ENCODE measurements around the gene CDC37L1.
A peak's percentile ranks its signal among the peaks of the same experiment; 100 is the strongest.

The CDC37L1 gene

DNA sequence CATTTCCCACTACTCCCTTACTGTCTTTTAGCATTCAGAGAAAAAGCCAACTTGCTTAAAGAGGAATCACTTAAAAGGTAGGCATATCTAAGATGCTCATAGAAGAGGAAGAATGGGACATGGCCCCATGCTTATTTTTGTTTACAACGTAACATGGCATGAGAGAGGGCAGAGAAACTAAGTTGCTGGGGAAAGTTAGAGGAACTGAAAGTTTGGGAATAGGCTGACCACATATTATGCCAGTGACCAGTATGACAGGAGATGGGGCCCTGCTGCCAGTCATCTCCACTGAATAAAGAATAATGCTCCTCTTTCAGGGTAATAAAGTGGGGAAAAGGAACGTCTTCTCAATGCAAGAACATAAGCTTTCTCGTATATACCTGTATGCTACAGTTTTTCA, 15.4 kb upstream of the CDC37L1 start:
- TF ChIP-seq, protein P1, sequence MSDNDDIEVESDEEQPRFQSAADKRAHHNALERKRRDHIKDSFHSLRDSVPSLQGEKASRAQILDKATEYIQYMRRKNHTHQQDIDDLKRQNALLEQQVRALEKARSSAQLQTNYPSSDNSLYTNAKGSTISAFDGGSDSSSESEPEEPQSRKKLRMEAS (IDR thresholded peaks at IDR 0.05): no peak
- TF ChIP-seq EGR1 (IDR thresholded peaks at IDR 0.05) (no peak), ZBTB7A (IDR thresholded peaks at IDR 0.05; ENCODE audit: low read depth) (no peak), NFIC (IDR thresholded peaks at IDR 0.05) (no peak), RAD21 (IDR thresholded peaks at IDR 0.05; ENCODE audit: low read depth) (no peak), TAF1 (IDR thresholded peaks at IDR 0.05; ENCODE audit: low read depth) (no peak), YY1 (IDR thresholded peaks at IDR 0.05; ENCODE audit: low read depth) (no peak), EP300 (IDR thresholded peaks at IDR 0.05; ENCODE audit: borderline replicate concordance) (no peak), TCF12 (IDR thresholded peaks at IDR 0.05; ENCODE audit: low read depth) (no peak), FOXM1 (IDR thresholded peaks at IDR 0.05; ENCODE audit: borderline replicate concordance, low read depth) (no peak), CEBPB (IDR thresholded peaks at IDR 0.05) (no peak), TEAD4 (IDR thresholded peaks at IDR 0.05) (no peak), CREB1 (IDR thresholded peaks at IDR 0.05; ENCODE audit: low read depth) (no peak)
- TF ChIP-seq, protein P2, sequence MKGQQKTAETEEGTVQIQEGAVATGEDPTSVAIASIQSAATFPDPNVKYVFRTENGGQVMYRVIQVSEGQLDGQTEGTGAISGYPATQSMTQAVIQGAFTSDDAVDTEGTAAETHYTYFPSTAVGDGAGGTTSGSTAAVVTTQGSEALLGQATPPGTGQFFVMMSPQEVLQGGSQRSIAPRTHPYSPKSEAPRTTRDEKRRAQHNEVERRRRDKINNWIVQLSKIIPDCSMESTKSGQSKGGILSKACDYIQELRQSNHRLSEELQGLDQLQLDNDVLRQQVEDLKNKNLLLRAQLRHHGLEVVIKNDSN (IDR thresholded peaks at IDR 0.05): no peak
- TF ChIP-seq, protein P3, sequence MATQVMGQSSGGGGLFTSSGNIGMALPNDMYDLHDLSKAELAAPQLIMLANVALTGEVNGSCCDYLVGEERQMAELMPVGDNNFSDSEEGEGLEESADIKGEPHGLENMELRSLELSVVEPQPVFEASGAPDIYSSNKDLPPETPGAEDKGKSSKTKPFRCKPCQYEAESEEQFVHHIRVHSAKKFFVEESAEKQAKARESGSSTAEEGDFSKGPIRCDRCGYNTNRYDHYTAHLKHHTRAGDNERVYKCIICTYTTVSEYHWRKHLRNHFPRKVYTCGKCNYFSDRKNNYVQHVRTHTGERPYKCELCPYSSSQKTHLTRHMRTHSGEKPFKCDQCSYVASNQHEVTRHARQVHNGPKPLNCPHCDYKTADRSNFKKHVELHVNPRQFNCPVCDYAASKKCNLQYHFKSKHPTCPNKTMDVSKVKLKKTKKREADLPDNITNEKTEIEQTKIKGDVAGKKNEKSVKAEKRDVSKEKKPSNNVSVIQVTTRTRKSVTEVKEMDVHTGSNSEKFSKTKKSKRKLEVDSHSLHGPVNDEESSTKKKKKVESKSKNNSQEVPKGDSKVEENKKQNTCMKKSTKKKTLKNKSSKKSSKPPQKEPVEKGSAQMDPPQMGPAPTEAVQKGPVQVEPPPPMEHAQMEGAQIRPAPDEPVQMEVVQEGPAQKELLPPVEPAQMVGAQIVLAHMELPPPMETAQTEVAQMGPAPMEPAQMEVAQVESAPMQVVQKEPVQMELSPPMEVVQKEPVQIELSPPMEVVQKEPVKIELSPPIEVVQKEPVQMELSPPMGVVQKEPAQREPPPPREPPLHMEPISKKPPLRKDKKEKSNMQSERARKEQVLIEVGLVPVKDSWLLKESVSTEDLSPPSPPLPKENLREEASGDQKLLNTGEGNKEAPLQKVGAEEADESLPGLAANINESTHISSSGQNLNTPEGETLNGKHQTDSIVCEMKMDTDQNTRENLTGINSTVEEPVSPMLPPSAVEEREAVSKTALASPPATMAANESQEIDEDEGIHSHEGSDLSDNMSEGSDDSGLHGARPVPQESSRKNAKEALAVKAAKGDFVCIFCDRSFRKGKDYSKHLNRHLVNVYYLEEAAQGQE (IDR thresholded peaks at IDR 0.05; ENCODE audit: low read depth): no peak

DNA sequence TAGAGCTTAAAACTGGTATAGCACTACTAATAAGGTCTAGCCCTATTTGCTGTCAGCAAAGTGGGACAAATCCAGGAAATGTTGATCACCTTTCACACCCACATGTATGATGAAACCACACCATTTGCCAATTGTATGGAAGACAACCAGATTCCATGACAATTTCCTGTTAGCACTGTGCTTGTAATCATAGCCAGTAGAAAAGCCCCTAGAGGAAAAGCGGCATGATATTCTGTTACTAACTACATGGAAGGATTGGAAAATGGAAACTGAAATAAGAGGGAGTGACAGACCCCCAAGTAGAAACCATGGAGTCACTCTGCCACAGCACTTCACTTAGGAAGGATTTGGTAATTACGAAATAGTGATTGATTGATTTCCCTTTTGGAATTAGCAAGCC, 14.0 kb upstream of the CDC37L1 start:
- TF ChIP-seq, protein P2 (IDR thresholded peaks at IDR 0.05): no peak
- TF ChIP-seq, protein P3 (IDR thresholded peaks at IDR 0.05; ENCODE audit: low read depth): no peak
- TF ChIP-seq YY1 (IDR thresholded peaks at IDR 0.05; ENCODE audit: low read depth) (no peak), RAD21 (IDR thresholded peaks at IDR 0.05; ENCODE audit: low read depth) (no peak), EP300 (IDR thresholded peaks at IDR 0.05; ENCODE audit: borderline replicate concordance) (no peak), TCF12 (IDR thresholded peaks at IDR 0.05; ENCODE audit: low read depth) (no peak), TAF1 (IDR thresholded peaks at IDR 0.05; ENCODE audit: low read depth) (no peak), NFIC (IDR thresholded peaks at IDR 0.05) (no peak), FOXM1 (IDR thresholded peaks at IDR 0.05; ENCODE audit: borderline replicate concordance, low read depth) (no peak), ZBTB7A (IDR thresholded peaks at IDR 0.05; ENCODE audit: low read depth) (no peak)
- TF ChIP-seq, protein P1 (IDR thresholded peaks at IDR 0.05): no peak

DNA sequence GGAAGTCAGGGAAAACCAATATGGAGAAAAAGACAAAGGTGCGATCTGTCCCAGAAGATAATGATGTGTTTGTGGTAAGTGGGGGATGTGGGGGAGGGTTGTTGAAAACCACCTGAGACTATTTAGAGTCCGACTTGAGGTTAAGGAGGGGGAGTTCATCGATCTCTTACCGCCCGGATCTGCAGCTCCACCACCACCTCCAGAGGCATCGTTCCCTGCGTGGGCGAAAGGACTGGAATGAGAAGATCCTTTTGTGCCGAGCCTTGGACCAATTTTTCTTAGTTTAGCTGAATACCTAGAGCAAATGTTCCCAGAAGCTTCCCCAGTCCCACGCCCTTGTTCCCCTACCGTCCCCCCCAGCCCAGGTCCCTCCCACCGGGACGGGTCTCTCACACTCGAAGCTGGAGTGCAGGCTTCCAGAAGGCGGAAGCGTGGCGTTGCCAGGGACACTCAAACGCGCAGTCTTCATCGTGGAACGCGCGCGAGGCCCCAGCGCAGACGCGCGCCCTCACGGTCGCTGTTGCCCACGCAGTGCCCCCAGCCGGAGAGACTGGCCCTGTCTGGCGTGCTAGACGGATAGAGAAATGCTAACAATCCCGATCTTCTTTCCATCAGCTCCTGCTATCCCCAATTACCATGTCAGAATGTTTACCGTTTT, 13.2 kb upstream of the CDC37L1 start, which contains the start of gene SPATA6L:
TSS of gene SPATA6L (minus strand) at position 439 of the 658 bp plus-strand sequence. CDS start at position 209, 230 bp downstream.
- TF ChIP-seq EGR1 (IDR thresholded peaks at IDR 0.05) (peak; percentile 70), ZBTB7A (IDR thresholded peaks at IDR 0.05; ENCODE audit: low read depth) (no peak), EP300 (IDR thresholded peaks at IDR 0.05; ENCODE audit: borderline replicate concordance) (no peak), NFIC (IDR thresholded peaks at IDR 0.05) (0 out of 2 replicates have a peak, but pooled peaks have one; percentile 11), CEBPB (IDR thresholded peaks at IDR 0.05) (no peak), TEAD4 (IDR thresholded peaks at IDR 0.05) (0 out of 2 replicates have a peak, but pooled peaks have one; percentile 23), YY1 (IDR thresholded peaks at IDR 0.05; ENCODE audit: low read depth) (no peak)
- TF ChIP-seq, protein P1 (IDR thresholded peaks at IDR 0.05): peak; percentile 83
- TF ChIP-seq, protein P3 (IDR thresholded peaks at IDR 0.05; ENCODE audit: low read depth): no peak

DNA sequence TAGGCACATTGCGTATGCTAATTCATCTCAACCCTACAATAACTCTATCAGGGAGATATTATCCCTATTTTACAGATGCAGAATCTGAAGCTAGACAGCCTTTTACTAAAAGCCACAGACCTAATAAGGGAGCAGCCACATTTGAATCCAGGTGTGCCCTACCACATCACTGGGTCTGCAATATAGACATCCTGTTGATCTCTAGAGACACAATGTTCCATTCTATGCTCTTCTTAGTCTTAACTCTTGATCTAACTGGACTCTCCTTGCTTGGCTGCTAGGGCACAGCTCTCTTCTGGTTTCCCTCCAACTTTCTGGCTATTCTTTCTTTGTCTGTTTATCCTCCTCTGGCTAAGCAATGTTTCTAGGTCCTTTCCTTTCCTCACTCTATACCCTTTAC, 11.7 kb upstream of the CDC37L1 start:
- TF ChIP-seq FOXM1 (IDR thresholded peaks at IDR 0.05; ENCODE audit: borderline replicate concordance, low read depth): no peak
- TF ChIP-seq TCF12 (IDR thresholded peaks at IDR 0.05; ENCODE audit: low read depth): no peak
- TF ChIP-seq NFIC (IDR thresholded peaks at IDR 0.05): no peak
- TF ChIP-seq YY1 (IDR thresholded peaks at IDR 0.05; ENCODE audit: low read depth): no peak
- no peak for TF ChIP-seq TAF1 (IDR thresholded peaks at IDR 0.05; ENCODE audit: low read depth)
- no peak for TF ChIP-seq EGR1 (IDR thresholded peaks at IDR 0.05)
- TF ChIP-seq CREB1 (IDR thresholded peaks at IDR 0.05; ENCODE audit: low read depth): no peak
- no peak for TF ChIP-seq ZBTB7A (IDR thresholded peaks at IDR 0.05; ENCODE audit: low read depth)
- TF ChIP-seq, protein P3 (IDR thresholded peaks at IDR 0.05; ENCODE audit: low read depth): no peak
- TF ChIP-seq RAD21 (IDR thresholded peaks at IDR 0.05; ENCODE audit: low read depth): no peak
- TF ChIP-seq, protein P2 (IDR thresholded peaks at IDR 0.05): no peak
- TF ChIP-seq CEBPB (IDR thresholded peaks at IDR 0.05): no peak
- TF ChIP-seq, protein P1 (IDR thresholded peaks at IDR 0.05): no peak
- no peak for TF ChIP-seq TEAD4 (IDR thresholded peaks at IDR 0.05)
- TF ChIP-seq EP300 (IDR thresholded peaks at IDR 0.05; ENCODE audit: borderline replicate concordance): no peak

Measured in Ishikawa (cell line).